SU-DHL-6 (cell line): Measurements from ENCODE around the gene MAGEE1.

Experiments used
- CTCF ChIP-seq: fragments of 200-600 bp; sonication (generic); IDR thresholded peaks from one replicate; pipeline ENCODE4 v1.5.1; 2017; ENCODE audit warnings: antibody characterized with exemption, mild to moderate bottlenecking, low read length, moderate library complexity; ENCODE audit not compliant: insufficient read depth, poor library complexity, severe bottlenecking
- EZH2phosphoT487 ChIP-seq: fragments of 200-600 bp; sonication (generic), shearing (Covaris generic); conservative IDR thresholded peaks from 2 replicates; pipeline ENCODE4 v1.6.1; 2018; ENCODE audit warnings: mild to moderate bottlenecking, antibody characterized with exemption, low read length, moderate library complexity, mixed read lengths

GRCh38 chrX:76439188-76439587 is 11.7 kb downstream of the MAGEE1 start:
- TF ChIP-seq CTCF (no peak), EZH2phosphoT487 (no peak)
